CD4-positive, alpha-beta T cell treated with Interleukin-15 for 4 hours (primary cell): ENCODE measurements around the gene DHX29.
A peak's percentile ranks its signal among the peaks of the same experiment; 100 is the strongest.

Experiments used
- DNase-seq: peaks from one replicate; pipeline ENCODE4 v3.0.0-alpha.2; 2020; ENCODE audit warnings: low spot score

DHX29 gene

GRCh38 chr5:55316837-55317236 is 9.3 kb upstream of the DHX29 start:
- no peak for DNase-seq

- DNase-seq = no peak
Measured at GRCh38 chr5:55316289-55316688, 8.8 kb upstream of the DHX29 start.

GRCh38 chr5:55313870-55314617 is 6.5 kb upstream of the DHX29 start:
- no peak for DNase-seq

DNA sequence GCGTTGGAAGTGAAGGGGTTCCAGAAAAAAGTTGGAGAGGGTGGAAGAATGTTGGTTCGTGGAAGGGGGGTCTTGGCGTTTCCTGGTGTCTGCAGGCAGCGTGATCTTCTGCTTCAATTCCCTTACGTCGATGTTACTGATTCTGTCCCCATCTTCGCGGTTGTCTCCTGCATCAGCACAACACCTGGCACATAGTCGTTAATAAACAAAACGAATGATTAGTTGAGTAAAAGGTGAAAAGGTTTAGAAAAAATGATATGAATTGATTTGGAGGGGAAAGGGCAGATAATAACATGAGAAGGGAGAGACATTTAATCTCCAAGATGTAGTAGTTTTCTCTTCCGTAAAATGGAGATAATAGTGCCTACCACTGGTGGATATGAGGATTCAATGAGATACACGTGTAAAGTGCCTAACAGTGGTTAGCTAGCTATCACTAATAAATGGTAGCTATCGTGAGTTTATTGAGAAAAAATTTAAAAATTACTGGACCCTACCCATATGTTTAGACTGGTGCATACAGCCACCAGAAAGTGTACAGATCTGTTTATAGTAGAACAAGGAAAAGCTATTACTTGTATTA is 851 bp upstream of the DHX29 start:
- DNase-seq = peak; percentile 22

- no peak for DNase-seq
Measured at GRCh38 chr5:55306641-55307382, 682 bp downstream of the DHX29 start.

- no peak for DNase-seq
Measured at GRCh38 chr5:55305345-55305744, 2.1 kb downstream of the DHX29 start.

DNA sequence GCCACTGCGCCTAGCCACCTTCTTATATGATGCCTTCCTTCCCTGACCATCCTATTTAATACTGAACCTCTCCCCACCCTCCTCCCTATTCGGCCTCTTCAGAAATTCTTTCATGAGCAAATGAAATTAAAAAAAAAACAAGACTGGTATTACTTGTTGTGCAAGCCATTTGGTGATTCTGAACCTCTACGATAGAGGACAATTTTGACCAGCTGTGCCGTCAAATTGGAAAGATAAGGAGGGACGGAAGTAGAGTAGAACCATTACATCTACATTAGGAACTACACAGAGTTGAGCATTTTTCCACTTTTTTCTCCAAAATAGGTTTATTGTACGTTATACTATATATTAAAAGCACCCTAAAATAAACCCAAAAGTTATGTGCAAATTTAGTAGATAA is 2.9 kb downstream of the DHX29 start:
- no peak for DNase-seq

GRCh38 chr5:55303238-55303690 is 4.2 kb downstream of the DHX29 start:
- DNase-seq = no peak

- no peak for DNase-seq
Measured at GRCh38 chr5:55300890-55301289, 6.6 kb downstream of the DHX29 start.

GRCh38 chr5:55294935-55295334 is 12.6 kb downstream of the DHX29 start:
- no peak for DNase-seq

GRCh38 chr5:55290991-55291390 is 16.5 kb downstream of the DHX29 start:
- DNase-seq = no peak

DNA sequence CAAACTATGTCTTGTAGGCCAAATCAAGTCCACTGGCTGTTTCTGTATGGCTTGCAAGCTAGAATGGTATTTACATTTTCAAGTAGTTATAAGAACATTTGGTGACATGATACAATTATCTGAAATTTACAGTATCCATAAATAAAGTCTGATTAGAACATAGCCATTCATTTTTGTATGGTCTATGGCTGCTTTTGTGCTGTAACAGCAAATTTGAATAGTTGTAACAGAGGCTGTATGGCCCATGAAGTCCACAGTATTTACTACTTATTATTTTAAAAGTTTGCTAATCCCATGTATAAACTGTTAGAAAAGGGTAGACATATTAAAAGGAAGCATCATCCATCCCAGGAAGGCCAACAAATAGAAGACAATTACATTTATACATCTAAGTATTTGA is 17.7 kb downstream of the DHX29 start:
- no peak for DNase-seq

DNA sequence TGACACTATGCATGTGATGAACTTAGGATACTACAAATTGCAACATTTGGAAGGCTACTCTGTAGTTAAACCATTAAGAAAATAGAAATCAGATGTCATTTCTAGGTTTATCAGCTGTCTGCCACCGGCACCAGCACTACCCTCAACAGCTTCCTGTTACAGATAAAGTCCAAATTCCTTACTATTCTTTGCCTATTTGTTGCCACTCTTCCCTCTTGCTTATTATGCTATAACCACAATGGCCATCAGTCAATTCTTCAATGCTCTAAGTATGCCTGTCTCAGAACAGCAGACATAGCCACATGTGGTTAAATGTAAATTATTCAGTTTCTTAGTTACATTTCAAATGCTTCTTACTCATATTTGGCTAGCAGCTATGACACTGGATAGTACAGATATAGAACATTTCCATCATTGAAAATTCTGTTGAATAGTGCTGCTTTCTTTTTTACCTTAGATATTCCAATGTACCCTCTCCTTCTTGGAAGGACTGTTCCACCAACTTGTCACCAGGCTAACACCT is 21.0 kb downstream of the DHX29 start:
- DNase-seq = no peak

DNA sequence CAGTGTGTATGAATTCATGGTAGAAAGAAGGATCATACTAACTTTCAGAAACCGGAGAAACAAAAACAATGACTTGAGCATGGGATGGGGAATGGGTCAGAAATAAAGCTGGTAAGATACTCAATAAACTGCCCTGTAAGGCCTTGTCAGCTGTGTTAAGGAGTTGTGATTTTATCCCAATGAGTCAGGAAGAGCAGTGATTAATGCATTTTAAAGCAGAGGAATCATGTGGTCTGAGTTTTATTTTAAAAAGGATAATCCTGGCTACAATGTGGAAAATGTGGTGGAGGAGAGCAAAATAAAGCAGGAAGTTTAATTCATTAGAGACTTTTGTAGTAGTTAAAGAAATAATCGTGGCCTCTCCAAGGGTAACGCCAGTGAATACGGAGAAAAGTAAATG is 28.7 kb downstream of the DHX29 start:
- DNase-seq = no peak

GRCh38 chr5:55276771-55277170 is 30.7 kb downstream of the DHX29 start:
- no peak for DNase-seq

DNA sequence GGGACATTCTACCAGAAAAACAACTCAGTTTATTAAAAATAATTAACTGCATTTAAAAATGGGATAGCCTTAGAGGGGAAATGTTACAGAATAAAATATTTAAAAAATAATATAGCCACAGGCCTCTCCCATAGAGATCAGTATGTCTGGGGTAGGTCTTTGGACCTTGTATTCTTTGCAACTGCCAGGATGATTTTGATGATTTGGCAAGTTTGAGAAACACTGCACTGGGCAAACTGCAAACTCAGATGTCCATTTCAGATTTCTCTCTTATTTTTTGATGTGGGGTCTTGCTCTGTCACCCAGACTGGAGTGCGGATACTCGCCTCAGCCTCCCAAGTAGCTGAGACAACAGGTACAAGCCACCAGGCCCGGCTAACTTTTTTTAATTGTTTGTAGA is 49.2 kb downstream of the DHX29 start:
- DNase-seq = no peak

GRCh38 chr5:55254802-55255201 is 52.7 kb downstream of the DHX29 start:
- DNase-seq = no peak

DNA sequence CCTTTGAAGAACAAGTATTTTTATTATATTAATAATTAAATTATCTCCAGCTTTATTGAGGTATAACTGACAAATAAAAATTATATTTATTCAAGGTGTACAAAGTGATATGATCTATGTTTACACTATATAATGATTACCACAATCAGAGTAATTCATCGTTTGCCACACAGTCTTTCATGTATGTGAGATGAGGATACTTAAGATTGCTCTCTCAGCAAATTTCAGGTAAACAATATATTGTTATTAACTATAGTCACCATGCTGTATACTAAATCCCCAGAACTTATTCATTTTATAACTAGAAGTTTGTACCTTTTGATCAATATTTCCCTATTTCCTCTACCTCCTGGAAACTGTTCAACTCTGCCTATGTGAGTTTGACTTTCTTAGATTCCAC is 57.4 kb downstream of the DHX29 start:
- DNase-seq = no peak

DNA sequence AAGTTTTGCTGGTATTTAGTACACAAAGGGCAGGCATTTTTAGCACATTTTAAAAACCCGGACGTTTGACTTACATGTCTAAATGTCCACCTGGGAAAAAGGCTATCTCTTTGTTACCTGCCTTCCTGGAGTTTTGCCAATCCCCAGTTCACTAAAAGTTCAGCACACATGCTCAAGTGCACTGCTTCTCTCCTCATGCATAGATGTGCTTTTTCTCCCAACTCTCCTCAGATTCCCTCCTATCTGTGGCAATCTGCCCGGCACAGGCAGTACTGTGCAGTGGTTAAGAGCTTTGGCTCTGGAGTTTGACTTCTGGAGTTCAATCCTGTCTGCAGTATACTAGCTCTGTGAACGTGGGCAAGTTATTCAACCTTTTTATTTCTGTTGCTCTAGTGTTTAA is 65.7 kb downstream of the DHX29 start:
- no peak for DNase-seq

GRCh38 chr5:55236800-55237199 is 70.7 kb downstream of the DHX29 start:
- no peak for DNase-seq

GRCh38 chr5:55234121-55234700 is 73.3 kb downstream of the DHX29 start:
- DNase-seq = no peak
